WTC11 (cell line): ENCODE results near the gene STARD8. TPM values are rescaled to one million over a fixed set of nuclear protein-coding genes. Genes with fewer than 3 reads are reported as not detected.

Experiments
- ATAC-seq: fragments of 200-7000 bp; cut with Tn5 transposase; 2 replicates; pipeline ENCODE4 v1.10.0; 2021; ENCODE audit warnings: mild to moderate bottlenecking, moderate library complexity
- CTCF ChIA-PET: fragments of 300-600 bp; sonication (Branson Sonifier 250); formaldehyde crosslinking; loops from one replicate; lab custom pipeline; 2021; ENCODE audit warnings: antibody characterized with exemption; lab: Charles Lee
- POLR2A ChIA-PET: fragments of 350-600 bp; sonication (Branson Sonifier 250); formaldehyde crosslinking; loops from one replicate; lab custom pipeline; 2021; ENCODE audit warnings: antibody characterized with exemption; lab: Charles Lee
- DNase-seq: peaks from one replicate; pipeline ENCODE4 v3.0.0; 2021; ENCODE audit warnings: low spot score
- H3K27ac Mint-ChIP-seq: 2 replicates; pipeline ENCODE4 v1.8.0; 2021; ENCODE audit warnings: mixed read lengths
- H3K27me3 Mint-ChIP-seq: 2 replicates; pipeline ENCODE4 v1.8.0; 2021; ENCODE audit warnings: low read depth, mild to moderate bottlenecking, moderate library complexity, mixed read lengths
- H3K36me3 Mint-ChIP-seq: 2 replicates; pipeline ENCODE4 v1.8.0; 2021; ENCODE audit warnings: mixed read lengths
- H3K4me1 Mint-ChIP-seq: 2 replicates; pipeline ENCODE4 v1.8.0; 2022; ENCODE audit warnings: mixed read lengths
- H3K4me3 Mint-ChIP-seq: 2 replicates; pipeline ENCODE4 v1.8.0; 2021; ENCODE audit warnings: mild to moderate bottlenecking, moderate library complexity, mixed read lengths
- H3K9me3 Mint-ChIP-seq: 2 replicates; pipeline ENCODE4 v1.8.0; 2021; ENCODE audit warnings: mixed read lengths
- ELF4 ChIP-seq: sonication (generic); formaldehyde crosslinking; IDR thresholded peaks from 2 replicates; pipeline ENCODE4 v1.8.1; 2022; ENCODE audit warnings: low read depth, mild to moderate bottlenecking, moderate library complexity, missing genetic modification reagents
- EMX1 ChIP-seq: fragments of 250-450 bp; sonication (Bioruptor Pico); IDR thresholded peaks from 2 replicates; pipeline ENCODE4 v1.8.0; 2021; ENCODE audit warnings: mild to moderate bottlenecking
- HMGA2 ChIP-seq: fragments of 250-450 bp; sonication (Bioruptor Pico); IDR thresholded peaks from 2 replicates; pipeline ENCODE4 v1.4.0; 2021; ENCODE audit warnings: mild to moderate bottlenecking, moderate library complexity
- MXD4 ChIP-seq: fragments of 250-450 bp; sonication (Bioruptor Pico); IDR thresholded peaks from 2 replicates; pipeline ENCODE4 v1.8.0; 2021; ENCODE audit warnings: mild to moderate bottlenecking, moderate library complexity, borderline replicate concordance
- NR3C1 ChIP-seq: sonication (generic); formaldehyde crosslinking; conservative IDR thresholded peaks from 2 replicates; pipeline ENCODE4 v1.8.1; 2023; ENCODE audit warnings: low read depth, mild to moderate bottlenecking, missing genetic modification reagents
- RORB ChIP-seq: fragments of 250-450 bp; sonication (Bioruptor Pico); IDR thresholded peaks from 2 replicates; pipeline ENCODE4 v1.9.0; 2021; ENCODE audit warnings: mild to moderate bottlenecking
- STAT6 ChIP-seq: sonication (generic); formaldehyde crosslinking; conservative IDR thresholded peaks from 2 replicates; pipeline ENCODE4 v1.8.1; 2023; ENCODE audit warnings: mild to moderate bottlenecking, low read depth, missing genetic modification reagents, moderate library complexity
- ZNF232 ChIP-seq: sonication (generic); formaldehyde crosslinking; IDR thresholded peaks from 2 replicates; pipeline ENCODE4 v1.8.0; 2022; ENCODE audit warnings: mild to moderate bottlenecking, missing genetic modification reagents
- ZNF671 ChIP-seq: fragments of 250-450 bp; sonication (Bioruptor Pico); IDR thresholded peaks from 2 replicates; pipeline ENCODE4 v1.8.0; 2021; ENCODE audit warnings: mild to moderate bottlenecking
- total RNA-seq: library from RNA; stranded (reverse); gene quantifications from 3 replicates; pipeline ENCODE4 v1.2.3, GENCODE V29; 2021
- TF ChIP-seq, protein P1 (sequence below): sonication (generic); formaldehyde crosslinking; IDR thresholded peaks from 2 replicates; pipeline ENCODE4 v1.8.1; 2022; ENCODE audit warnings: low read depth, missing genetic modification reagents, borderline replicate concordance
- TF ChIP-seq, protein P2 (sequence below): sonication (generic); formaldehyde crosslinking; IDR thresholded peaks from 2 replicates; pipeline ENCODE4 v1.8.0; 2022; ENCODE audit warnings: mild to moderate bottlenecking, missing genetic modification reagents
- TF ChIP-seq, protein P3 (sequence below): sonication (generic); formaldehyde crosslinking; IDR thresholded peaks from 2 replicates; pipeline ENCODE4 v1.8.1; 2023; ENCODE audit warnings: mild to moderate bottlenecking, missing genetic modification reagents
- TF ChIP-seq, protein P4 (sequence below): sonication (generic); formaldehyde crosslinking; IDR thresholded peaks from 2 replicates; pipeline ENCODE4 v1.8.1; 2022; ENCODE audit warnings: mild to moderate bottlenecking, moderate library complexity, missing genetic modification reagents

STARD8 gene
- total RNA-seq, 1 experiment from 2014 or later, result 8.5 TPM

DNA sequence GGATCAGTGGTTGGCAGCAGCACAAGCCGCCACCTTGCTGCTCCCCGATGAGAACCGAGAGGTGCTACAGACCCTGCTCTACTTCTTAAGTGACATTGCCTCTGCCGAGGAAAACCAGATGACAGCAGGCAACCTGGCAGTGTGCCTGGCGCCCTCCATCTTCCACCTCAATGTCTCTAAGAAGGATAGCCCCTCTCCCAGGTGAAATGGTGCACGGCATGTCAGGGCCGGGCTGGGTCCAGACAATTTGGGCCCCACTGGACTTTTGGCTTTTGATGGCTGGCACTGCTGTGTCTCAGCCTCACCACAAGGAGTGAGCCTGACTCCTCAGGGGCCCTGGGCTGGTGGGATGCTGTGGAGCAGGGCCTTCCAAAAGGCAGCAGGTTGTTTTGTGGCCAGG lies 74.1 kb downstream of the STARD8 start:
- ChIA-PET CTCF (no interaction called here), POLR2A (no interaction called here)
- no peak overlapping the region for H3K4me3 Mint-ChIP-seq
- no peaks in the 10 kb centered on the region for H3K9me3 Mint-ChIP-seq
- H3K27me3 Mint-ChIP-seq, result no peaks in the 10 kb centered on the region
- H3K27ac Mint-ChIP-seq, result no peak overlapping the region
- H3K4me1 Mint-ChIP-seq, result peaks cover 3% of the 10 kb centered on the region
- 0 out of 2 replicates have a peak, but pooled peaks cover 2% of the 10 kb centered on the region for H3K36me3 Mint-ChIP-seq
- DNase-seq (no peak), ATAC-seq (no peak)
- TF ChIP-seq ZNF232 (CRISPR knock-in tag), result no peak

GRCh38 chrX:68721991-68722860 lies 74.8 kb downstream of the STARD8 start:
- DNase-seq, result no peak
- CTCF ChIA-PET, result interaction anchor here (2.9 kb wide), 1 partner anchor 11 kb away, joined by 9 read pairs; no protein-coding TSS in a partner anchor
- Mint-ChIP-seq H3K27me3 (no peaks in the 10 kb centered on the region), H3K4me3 (no peak overlapping the region), H3K9me3 (no peaks in the 10 kb centered on the region), H3K36me3 (0 out of 2 replicates have a peak, but pooled peaks cover 2% of the 10 kb centered on the region), H3K27ac (no peak overlapping the region), H3K4me1 (peaks cover 3% of the 10 kb centered on the region)
- TF ChIP-seq ELF4 (CRISPR knock-in tag), result no peak
- TF ChIP-seq MXD4 (CRISPR knock-in tag), result no peak
- no peak for TF ChIP-seq ZNF671 (CRISPR knock-in tag)
- TF ChIP-seq, protein P1, sequence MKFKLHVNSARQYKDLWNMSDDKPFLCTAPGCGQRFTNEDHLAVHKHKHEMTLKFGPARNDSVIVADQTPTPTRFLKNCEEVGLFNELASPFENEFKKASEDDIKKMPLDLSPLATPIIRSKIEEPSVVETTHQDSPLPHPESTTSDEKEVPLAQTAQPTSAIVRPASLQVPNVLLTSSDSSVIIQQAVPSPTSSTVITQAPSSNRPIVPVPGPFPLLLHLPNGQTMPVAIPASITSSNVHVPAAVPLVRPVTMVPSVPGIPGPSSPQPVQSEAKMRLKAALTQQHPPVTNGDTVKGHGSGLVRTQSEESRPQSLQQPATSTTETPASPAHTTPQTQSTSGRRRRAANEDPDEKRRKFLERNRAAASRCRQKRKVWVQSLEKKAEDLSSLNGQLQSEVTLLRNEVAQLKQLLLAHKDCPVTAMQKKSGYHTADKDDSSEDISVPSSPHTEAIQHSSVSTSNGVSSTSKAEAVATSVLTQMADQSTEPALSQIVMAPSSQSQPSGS (CRISPR knock-in tag), result no peak
- TF ChIP-seq EMX1 (CRISPR knock-in tag), result no peak
- no peak for TF ChIP-seq STAT6 (CRISPR knock-in tag)
- TF ChIP-seq, protein P2, sequence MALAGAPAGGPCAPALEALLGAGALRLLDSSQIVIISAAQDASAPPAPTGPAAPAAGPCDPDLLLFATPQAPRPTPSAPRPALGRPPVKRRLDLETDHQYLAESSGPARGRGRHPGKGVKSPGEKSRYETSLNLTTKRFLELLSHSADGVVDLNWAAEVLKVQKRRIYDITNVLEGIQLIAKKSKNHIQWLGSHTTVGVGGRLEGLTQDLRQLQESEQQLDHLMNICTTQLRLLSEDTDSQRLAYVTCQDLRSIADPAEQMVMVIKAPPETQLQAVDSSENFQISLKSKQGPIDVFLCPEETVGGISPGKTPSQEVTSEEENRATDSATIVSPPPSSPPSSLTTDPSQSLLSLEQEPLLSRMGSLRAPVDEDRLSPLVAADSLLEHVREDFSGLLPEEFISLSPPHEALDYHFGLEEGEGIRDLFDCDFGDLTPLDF (CRISPR knock-in tag), result no peak
- TF ChIP-seq, protein P3, sequence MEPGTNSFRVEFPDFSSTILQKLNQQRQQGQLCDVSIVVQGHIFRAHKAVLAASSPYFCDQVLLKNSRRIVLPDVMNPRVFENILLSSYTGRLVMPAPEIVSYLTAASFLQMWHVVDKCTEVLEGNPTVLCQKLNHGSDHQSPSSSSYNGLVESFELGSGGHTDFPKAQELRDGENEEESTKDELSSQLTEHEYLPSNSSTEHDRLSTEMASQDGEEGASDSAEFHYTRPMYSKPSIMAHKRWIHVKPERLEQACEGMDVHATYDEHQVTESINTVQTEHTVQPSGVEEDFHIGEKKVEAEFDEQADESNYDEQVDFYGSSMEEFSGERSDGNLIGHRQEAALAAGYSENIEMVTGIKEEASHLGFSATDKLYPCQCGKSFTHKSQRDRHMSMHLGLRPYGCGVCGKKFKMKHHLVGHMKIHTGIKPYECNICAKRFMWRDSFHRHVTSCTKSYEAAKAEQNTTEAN (CRISPR knock-in tag), result no peak
- no peak for TF ChIP-seq NR3C1
- TF ChIP-seq HMGA2, result no peak
- no peak for TF ChIP-seq RORB (CRISPR knock-in tag)
- TF ChIP-seq, protein P4, sequence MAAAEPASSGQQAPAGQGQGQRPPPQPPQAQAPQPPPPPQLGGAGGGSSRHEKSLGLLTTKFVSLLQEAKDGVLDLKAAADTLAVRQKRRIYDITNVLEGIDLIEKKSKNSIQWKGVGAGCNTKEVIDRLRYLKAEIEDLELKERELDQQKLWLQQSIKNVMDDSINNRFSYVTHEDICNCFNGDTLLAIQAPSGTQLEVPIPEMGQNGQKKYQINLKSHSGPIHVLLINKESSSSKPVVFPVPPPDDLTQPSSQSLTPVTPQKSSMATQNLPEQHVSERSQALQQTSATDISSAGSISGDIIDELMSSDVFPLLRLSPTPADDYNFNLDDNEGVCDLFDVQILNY, result no peak
- ATAC-seq, result no peak
- POLR2A ChIA-PET, result no interaction called here
